NCI-H187 treated with DMSO at 0.1 percent for 48 hours (cell line): ENCODE measurements around the gene NKAIN2.

Experiments
- DNase-seq: peaks from one replicate; lab custom pipeline; 2025; lab: John Stamatoyannopoulos, UW

Gene NKAIN2

GRCh38 chr6:124769811-124770544 lies 966.3 kb downstream of the NKAIN2 start:
- no peak for DNase-seq

GRCh38 chr6:124770784-124771183 lies 967.1 kb downstream of the NKAIN2 start:
- DNase-seq = no peak

DNA sequence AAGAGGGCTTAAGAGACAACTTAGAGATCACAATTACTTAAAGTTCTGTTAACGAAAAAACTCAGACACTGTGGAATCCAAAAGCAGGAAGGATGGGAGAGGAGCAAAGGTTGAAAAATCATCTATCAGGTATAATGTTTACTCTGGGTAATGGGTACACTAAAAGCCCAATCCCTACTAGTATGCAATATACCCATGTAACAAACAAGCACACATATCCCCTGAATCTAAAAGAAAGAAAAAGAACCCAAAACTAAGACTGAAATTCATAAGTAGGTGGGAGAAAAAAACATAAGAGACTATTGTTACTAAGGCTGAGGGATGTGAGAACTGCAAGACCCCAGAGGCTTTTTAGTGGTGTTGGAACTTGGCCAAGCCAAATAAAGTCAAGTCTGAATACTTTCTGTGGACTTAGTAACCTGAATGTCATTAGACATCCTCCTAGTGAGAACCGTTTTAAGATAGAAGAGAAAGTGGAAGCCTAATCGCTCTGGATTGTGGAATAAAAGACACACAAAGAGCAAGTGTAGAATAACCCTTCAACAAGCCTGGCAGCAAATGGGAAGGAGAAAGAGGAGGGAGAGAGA lies 969.2 kb downstream of the NKAIN2 start:
- DNase-seq = no peak

DNA sequence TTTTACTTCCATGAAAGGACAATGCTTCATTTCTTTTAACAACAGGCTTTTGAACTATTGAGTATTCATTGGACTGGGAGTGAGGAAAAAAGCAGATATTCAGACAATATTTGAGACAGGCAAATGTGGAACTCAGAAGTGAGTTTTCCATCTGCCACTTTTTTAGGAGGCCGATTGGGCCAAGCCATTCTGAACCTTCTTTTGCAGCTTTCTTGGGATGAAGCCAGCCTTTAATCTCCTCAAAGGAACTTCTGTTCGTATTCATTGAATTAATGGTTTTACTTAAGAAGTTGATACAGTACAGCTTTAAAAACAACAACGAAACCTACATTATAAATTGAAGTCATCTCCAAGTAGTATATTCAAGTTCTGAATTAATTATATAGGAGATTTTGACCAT lies 971.5 kb downstream of the NKAIN2 start:
- DNase-seq = no peak

DNA sequence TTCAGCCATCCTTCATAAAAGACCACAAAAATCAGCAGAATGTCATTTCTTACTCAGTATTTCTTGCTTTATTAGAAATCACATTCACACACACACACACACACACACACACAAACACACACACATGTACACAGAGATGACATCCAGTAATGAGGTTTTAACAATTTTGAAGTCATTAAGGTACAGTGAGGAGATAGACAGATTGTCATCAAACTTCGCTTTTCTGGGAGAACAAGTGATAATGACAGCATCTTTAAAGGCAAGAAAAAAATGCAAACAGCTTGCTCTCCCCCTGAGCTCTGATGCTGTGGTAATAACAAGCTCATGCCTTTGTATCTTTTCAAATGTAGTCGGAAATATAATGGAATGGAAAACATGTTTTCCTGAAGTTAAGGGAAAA lies 974.2 kb downstream of the NKAIN2 start:
- no peak for DNase-seq

DNA sequence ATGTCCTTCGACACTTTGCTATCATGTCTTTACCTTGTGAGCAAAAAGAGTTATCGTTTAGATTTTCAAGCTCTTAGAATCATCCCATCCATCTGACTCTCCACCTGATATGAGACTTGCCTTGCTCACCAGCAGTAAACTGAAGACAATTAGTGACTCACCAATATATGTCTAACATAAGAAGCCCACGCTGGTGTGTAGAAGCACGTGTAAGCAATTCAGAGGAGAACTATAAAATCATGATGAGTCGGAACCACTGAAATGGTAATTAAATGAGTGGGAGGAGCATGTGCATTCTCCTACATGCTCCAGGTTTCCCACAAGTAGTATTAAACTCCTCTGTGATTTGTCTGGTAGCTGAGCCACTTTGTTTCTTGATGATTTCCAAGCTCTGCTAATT lies 977.0 kb downstream of the NKAIN2 start:
- DNase-seq = no peak

GRCh38 chr6:124783344-124783743 lies 979.7 kb downstream of the NKAIN2 start:
- no peak for DNase-seq

- DNase-seq = no peak
Observed at GRCh38 chr6:124791156-124791555, 987.5 kb downstream of the NKAIN2 start.

GRCh38 chr6:124792386-124792785 lies 988.7 kb downstream of the NKAIN2 start:
- no peak for DNase-seq

DNA sequence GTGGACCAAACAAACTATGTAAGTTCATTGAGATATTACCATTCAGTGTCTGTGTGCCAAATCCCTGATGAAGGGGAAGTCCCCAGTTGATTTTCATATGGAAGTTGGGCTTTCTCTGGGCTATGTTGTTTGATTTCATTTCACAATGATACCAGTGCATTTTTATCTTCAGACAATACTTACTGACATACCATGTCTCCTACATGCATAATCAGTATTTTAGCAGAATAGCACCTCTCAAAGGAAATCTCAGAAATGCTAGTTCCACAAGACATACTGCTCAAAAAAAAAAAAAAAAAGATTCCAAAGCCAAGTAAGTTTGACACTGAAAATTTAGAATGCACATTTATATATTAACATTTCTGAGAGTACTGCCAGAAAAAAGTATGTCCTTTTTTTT lies 989.7 kb downstream of the NKAIN2 start:
- no peak for DNase-seq

DNA sequence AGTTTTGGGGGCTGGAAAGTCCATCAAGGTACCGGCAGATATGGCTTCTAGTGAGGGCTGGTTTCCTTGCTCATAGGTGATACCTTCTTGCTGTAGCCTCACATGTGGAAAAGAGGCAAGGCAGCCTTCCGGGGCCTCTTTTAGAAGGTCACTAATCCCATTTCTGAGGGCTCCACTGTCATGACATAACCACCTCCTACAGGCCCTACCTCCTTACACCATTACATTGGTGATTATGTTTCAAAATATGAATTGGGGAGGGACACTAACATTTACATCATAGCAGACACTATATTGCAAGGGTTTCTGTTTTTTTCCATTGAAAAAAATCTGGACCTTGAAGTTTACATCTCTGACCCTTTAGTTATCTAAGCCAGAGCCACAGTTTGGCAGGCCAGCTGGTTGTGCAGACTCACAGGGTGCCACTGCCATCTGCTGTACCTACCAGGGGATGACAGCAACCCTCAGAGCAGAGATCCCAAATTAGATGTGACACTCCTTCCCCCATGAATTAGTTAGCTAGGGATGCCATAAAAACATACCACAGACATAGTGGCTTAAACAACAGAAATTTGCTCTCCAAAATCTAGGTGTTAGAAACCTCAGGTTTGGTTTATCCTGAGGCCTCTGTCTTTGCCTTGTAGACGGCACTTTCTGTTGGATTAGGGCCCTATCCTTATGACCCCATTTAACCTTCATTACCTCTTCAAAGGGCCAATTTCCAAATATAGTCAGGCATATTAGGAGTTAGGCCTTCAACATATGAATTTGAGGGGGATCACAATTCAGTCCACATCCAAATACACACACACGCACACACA lies 992.2 kb downstream of the NKAIN2 start:
- no peak for DNase-seq

DNA sequence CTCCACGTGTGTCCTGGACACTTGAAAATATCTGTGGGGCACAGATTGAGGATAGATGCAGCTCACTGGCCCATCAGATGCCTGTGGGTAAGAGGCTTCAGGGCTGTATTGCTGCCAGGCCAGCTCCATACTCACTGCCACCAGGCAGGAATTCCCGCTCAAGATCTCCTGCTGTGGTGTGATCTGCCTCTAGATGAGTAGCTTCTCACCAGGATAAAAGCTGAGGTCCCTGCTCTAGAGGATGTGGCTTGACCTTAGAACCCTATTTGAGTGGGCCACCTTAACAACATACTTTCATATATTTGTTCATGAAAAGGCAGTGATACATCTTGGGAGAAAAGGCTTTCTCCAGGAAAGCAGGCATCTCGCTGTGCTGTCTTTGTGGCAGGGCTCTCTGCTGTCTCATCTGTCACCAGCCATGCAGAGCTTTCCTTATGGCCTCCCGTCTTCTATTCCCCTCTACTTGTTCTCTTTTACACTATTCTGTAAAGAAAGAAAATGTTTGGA lies 992.9 kb downstream of the NKAIN2 start:
- DNase-seq = no peak

GRCh38 chr6:124797224-124797623 lies 993.6 kb downstream of the NKAIN2 start:
- DNase-seq = no peak

- DNase-seq = no peak
Observed at GRCh38 chr6:124798942-124799496, 995.4 kb downstream of the NKAIN2 start.

GRCh38 chr6:124799638-124800037 lies 996.0 kb downstream of the NKAIN2 start:
- no peak for DNase-seq

DNA sequence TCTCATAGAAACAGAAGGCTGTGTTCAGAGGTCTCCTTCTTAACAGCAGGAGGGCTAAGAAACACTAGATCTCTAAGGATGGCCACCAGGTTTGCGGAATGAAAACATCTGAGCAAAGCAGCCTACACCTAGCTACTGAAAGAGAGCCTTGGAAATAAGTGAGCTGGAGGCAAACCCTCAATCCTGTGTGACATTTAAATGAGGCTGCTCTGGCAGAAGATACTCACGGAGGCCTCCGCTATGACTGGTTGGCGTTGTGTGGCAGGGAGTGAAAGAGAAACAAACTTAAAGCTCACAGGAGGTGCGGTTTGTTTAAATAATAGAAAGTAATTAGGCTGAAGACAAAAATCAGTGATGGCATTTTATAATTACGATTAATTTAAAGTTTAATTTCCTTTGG lies 996.6 kb downstream of the NKAIN2 start:
- DNase-seq = no peak

DNA sequence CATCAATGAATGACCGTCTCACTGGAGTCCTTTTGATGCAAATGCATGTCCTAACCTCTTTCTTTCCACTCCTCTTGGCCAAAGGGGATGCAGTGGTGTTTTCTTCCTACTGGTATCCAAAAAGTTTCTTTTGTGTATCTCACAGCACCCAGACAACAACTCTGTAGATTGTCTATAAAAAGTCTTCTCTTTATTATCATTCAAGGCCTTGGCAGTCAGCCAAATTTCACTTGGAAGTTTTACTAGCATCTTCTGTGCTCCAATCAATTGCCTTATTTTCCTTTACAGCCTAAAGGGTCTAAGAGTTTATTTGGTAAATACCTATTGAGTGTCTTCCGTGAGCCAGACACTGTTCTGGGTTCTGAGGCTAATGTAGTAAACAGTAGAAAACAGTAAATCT lies 1008.4 kb downstream of the NKAIN2 start:
- DNase-seq = no peak

GRCh38 chr6:124819346-124819745 lies 1015.7 kb downstream of the NKAIN2 start:
- DNase-seq = no peak

- no peak for DNase-seq
Observed at GRCh38 chr6:124822204-124822613, 1018.5 kb downstream of the NKAIN2 start.

- DNase-seq = no peak
Observed at GRCh38 chr6:124822721-124823120, 1019.1 kb downstream of the NKAIN2 start.

DNA sequence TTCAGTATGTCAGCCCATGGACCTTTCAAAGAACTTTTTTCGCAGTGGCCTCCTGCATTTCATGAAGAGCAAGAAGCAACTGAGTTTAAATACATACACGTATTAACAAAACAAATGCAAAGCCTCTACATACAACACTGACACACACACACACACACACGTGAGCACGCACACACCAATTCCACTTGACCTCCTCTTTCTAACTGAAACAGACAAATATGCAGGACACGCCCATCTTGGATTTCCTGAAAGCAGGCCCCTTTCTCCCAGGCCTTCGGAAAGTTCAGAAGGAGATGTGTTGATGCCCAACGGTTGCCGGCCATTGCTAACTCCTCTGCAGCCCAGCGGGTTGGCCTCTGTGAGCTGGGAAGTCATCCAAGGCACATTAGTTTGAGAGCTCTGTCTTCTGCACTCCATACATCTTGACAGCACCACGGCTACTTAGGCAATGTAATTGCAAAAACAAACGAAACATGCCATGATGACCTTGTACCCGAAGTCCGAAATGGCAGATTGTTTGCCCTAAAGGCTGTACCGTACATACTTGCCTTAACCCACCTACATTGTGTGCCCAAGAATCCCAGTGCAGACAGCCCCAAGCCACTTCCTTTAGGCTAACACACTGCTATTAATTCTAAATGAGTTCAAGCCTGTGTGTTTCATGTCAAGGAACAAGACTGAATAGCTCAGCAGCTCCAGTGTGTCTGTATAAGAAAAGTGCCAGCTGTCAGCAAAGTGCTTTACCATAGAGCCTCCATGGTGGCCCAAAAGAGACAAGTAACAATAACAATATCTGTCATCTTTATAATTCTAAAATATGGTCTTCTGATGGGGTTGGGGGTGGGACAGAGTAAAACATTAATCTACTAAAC lies 1019.8 kb downstream of the NKAIN2 start:
- DNase-seq = no peak

GRCh38 chr6:124825564-124825963 lies 1021.9 kb downstream of the NKAIN2 start:
- DNase-seq = no peak
